ENCODE results near the gene INTS14. TPM values are rescaled to one million over a fixed set of nuclear protein-coding genes. Genes with fewer than 3 reads are reported as not detected.

The INTS14 gene
- total and polyA plus RNA-seq, 9 of the 15 experiments (the other 6 are each of a cell fraction or from before 2014, with no cell fraction given) = 30.5 to 92.4 (median 46.5) TPM

GRCh38 chr15:65530318-65531111, 80.4 kb downstream of the INTS14 start, which contains the start of gene HACD3 (continued):
- TF ChIP-seq ZFP91 (CRISPR knock-in tag; IDR thresholded peaks at IDR 0.05) (no peak), PRPF4 (IDR thresholded peaks at IDR 0.05; ENCODE audit: insufficient read depth, low read depth, low read length, poor library complexity, severe bottlenecking) (no peak), EP300 (IDR thresholded peaks at IDR 0.05; ENCODE audit: low read length) (no peak), MED1 (CRISPR knock-in tag; IDR thresholded peaks at IDR 0.05; ENCODE audit: borderline replicate concordance) (no peak), STAG1 (CRISPR knock-in tag; IDR thresholded peaks at IDR 0.05; ENCODE audit: borderline replicate concordance) (no peak), THAP12 (CRISPR knock-in tag; IDR thresholded peaks at IDR 0.05) (no peak), PKNOX1 (IDR thresholded peaks at IDR 0.05) (peak; percentile 30; the same call in 1 of the 2 replicates), KLF1 (tag; IDR thresholded peaks at IDR 0.05) (no peak), FOXK2 (conservative IDR thresholded peaks at IDR 0.05 in 1 of 2, IDR thresholded peaks at IDR 0.05 in 1 of 2; ENCODE audit: low read depth in 2 of 2) (no peak), ZNF174 (CRISPR knock-in tag; IDR thresholded peaks at IDR 0.05) (no peak), POLR2AphosphoS5 (IDR thresholded peaks at IDR 0.05; ENCODE audit: control insufficient read depth, insufficient read depth, low read depth, low read length) (peak; percentile 65), RBFOX2 (IDR thresholded peaks at IDR 0.05; ENCODE audit: low read depth, low read length) (peak; percentile 90), RBM14 (IDR thresholded peaks at IDR 0.05; ENCODE audit: borderline replicate concordance, insufficient read depth, low read depth, low read length) (no peak), ARNT (IDR thresholded peaks at IDR 0.05) (no peak), ZNF23 (CRISPR knock-in tag; IDR thresholded peaks at IDR 0.05) (0 out of 2 replicates have a peak, but pooled peaks have one; percentile 19), ARID2 (IDR thresholded peaks at IDR 0.05) (no peak), LEF1 (IDR thresholded peaks at IDR 0.05) (no peak), ZFPM2 (CRISPR knock-in tag; IDR thresholded peaks at IDR 0.05) (no peak), ZNF197 (CRISPR knock-in tag; IDR thresholded peaks at IDR 0.05; ENCODE audit: low read depth) (no peak), ZNF639 (CRISPR knock-in tag; conservative IDR thresholded peaks at IDR 0.05 in 1 of 2, IDR thresholded peaks at IDR 0.05 in 1 of 2) (no peak; a peak in 1 of 4 replicates)
